Panc1 (cell line): ENCODE data around the gene ATF6B. TPM values are rescaled to one million over a fixed set of nuclear protein-coding genes. Genes with fewer than 3 reads are reported as not detected.

Source experiments
- ATAC-seq: fragments of 200-7000 bp; cut with Tn5 transposase; 2 replicates; pipeline ENCODE4 v1.9.1; 2020; ENCODE audit warnings: mild to moderate bottlenecking, moderate library complexity
- BruUV-seq: library from RNA; stranded (reverse); fragments of 400-500 nt; replicated peaks from 2 replicates; lab custom pipeline; 2021; lab: Mats Ljungman, UMichigan
- CTCF ChIA-PET: fragments of 300-600 bp; sonication (Branson Sonifier 250); formaldehyde crosslinking; loops from one replicate; lab custom pipeline; 2022; ENCODE audit warnings: antibody characterized with exemption; lab: Charles Lee
- POLR2A ChIA-PET: fragments of 300-600 bp; sonication (Branson Sonifier 250); formaldehyde crosslinking; loops from one replicate; lab custom pipeline; 2022; ENCODE audit warnings: antibody characterized with exemption; lab: Charles Lee
- DNase-seq: peaks from one replicate; pipeline ENCODE4 v3.0.0-alpha.2; 2010; ENCODE audit warnings: low read depth, low spot score
- H3K27ac ChIP-seq: 2 replicates; pipeline ENCODE4 v1.5.1; 2011; ENCODE audit warnings: mild to moderate bottlenecking, low read length, inconsistent platforms
- H3K27me3 ChIP-seq: fragments of 200-500 bp; sonication (Bioruptor generic); 2 replicates; pipeline ENCODE4 v1.6.0; 2014; ENCODE audit warnings: low read length, inconsistent platforms; ENCODE audit not compliant: control insufficient read depth, insufficient read depth
- H3K36me3 ChIP-seq: fragments of 200-500 bp; sonication (Bioruptor generic); 2 replicates; pipeline ENCODE4 v1.5.1; 2014; ENCODE audit warnings: inconsistent platforms, mild to moderate bottlenecking, low read length, moderate library complexity; ENCODE audit not compliant: control insufficient read depth, insufficient read depth
- H3K4me1 ChIP-seq: 2 replicates; pipeline ENCODE4 v1.5.1; 2011; ENCODE audit warnings: inconsistent platforms, mild to moderate bottlenecking, low read length, moderate library complexity; ENCODE audit not compliant: control insufficient read depth, insufficient read depth
- H3K4me3 ChIP-seq, 2 experiments: 2 replicates each; pipeline ENCODE4 v1.5.1; 2011 to 2012; ENCODE audit warnings: low read depth in 2 of 2, low read length in 2 of 2, mild to moderate bottlenecking in 2 of 2, inconsistent platforms in 1 of 2, moderate library complexity in 1 of 2
- H3K9me3 ChIP-seq: fragments of 200-500 bp; sonication (Bioruptor generic); 2 replicates; pipeline ENCODE4 v1.5.1; 2014; ENCODE audit warnings: low read depth, mild to moderate bottlenecking, inconsistent platforms, low read length, moderate library complexity; ENCODE audit not compliant: control insufficient read depth, insufficient read depth
- CTCF ChIP-seq: fragments of 450-650 bp; IDR thresholded peaks from 2 replicates; pipeline ENCODE4 v1.5.1; 2017; ENCODE audit warnings: mild to moderate bottlenecking
- POLR2AphosphoS5 ChIP-seq: IDR thresholded peaks from 2 replicates; pipeline ENCODE4 v1.6.1; 2012; ENCODE audit warnings: mild to moderate bottlenecking, low read depth, low read length, moderate library complexity
- SIN3A ChIP-seq: IDR thresholded peaks from 2 replicates; pipeline ENCODE4 v1.6.1; 2012; ENCODE audit warnings: low read depth, mild to moderate bottlenecking, low read length, moderate library complexity, borderline replicate concordance; ENCODE audit not compliant: insufficient read depth
- TCF7L2 ChIP-seq: IDR thresholded peaks from 2 replicates; pipeline ENCODE4 v1.6.1; 2011; ENCODE audit warnings: mild to moderate bottlenecking, low read depth, low read length, inconsistent platforms
- in situ Hi-C: cut with HindIII; loops from 2 replicates; pipeline ENCODE4 v1.10.0; 2016; ENCODE audit warnings: low sequenced_read_pairs, low pct_unique_long_range_greater_than_20kb
- intact Hi-C: fragments of 100-400 bp; cut with micrococcal nuclease; formaldehyde crosslinking; loops from one replicate; pipeline ENCODE4 v1.10.0; 2022; ENCODE audit not compliant: unreplicated experiment
- total RNA-seq: library from RNA; stranded (reverse); gene quantifications from one replicate; pipeline ENCODE4 v1.2.1, GENCODE V29; 2021; ENCODE audit not compliant: unreplicated experiment
- TF ChIP-seq, protein P1 (sequence below), 2 experiments: IDR thresholded peaks; 2 replicates each; pipeline ENCODE4 v1.6.1; 2011 to 2012; ENCODE audit warnings: low read depth in 2 of 2, control low read depth in 1 of 2, low read length in 1 of 2, mild to moderate bottlenecking in 1 of 2, moderate library complexity in 1 of 2; ENCODE audit not compliant: insufficient read depth in 1 of 2

ATF6B gene
- total RNA-seq, 1 experiment from 2014 or later = 127 TPM

DNA sequence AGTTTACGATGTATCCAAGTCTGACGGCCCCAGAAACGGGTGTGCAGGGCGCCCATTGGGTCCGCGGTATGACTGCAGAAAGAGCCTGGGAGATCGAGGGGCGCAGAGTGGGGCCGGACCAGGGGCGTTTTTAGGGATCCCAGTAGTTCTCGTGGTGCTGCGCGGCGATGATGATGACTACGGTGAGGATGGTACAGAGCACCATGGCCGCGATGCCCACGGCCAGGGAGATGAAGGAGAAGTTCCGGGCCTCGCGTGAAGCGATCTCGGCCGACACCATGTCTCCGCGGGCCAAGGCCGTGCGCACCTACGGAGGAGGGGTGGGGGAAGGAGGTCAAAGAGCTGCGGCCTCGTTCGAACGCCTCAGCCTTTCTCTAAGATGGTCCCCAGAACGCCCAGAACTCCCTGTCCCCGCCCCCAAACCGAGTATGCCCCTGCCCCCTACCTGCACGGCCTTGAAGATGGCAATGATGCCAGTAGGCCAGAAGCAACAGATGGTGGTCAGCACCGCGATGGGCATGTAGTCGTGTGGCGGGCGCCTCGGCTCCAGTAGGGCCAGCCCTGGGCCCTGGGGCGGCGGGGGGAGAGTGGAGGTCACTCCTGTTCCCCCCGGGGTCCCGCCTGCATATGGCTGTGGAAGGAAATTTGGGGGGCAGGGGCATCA, 21.2 kb upstream of the ATF6B start:
- intact Hi-C loops = no loop called here
- CTCF ChIA-PET = no interaction called here
- TF ChIP-seq POLR2AphosphoS5 (no peak), CTCF (no peak)
- Histone ChIP-seq H3K27ac (no peak overlapping the region), H3K27me3 (no peaks in the 10 kb centered on the region), H3K4me1 (peaks cover 14% of the 10 kb centered on the region), H3K9me3 (no peaks in the 10 kb centered on the region), H3K4me3 (no peak overlapping the region), H3K36me3 (no peaks in the 10 kb centered on the region; the same call in 1 of the 2 replicates)
- ATAC-seq (no peak), DNase-seq (no peak)
- in situ Hi-C loops = no loop called here
- no TSS peak for BruUV-seq
- POLR2A ChIA-PET = no interaction called here

- no peak for DNase-seq
- in situ Hi-C loops = no loop called here
- POLR2A ChIA-PET = no interaction called here
Observed at GRCh38 chr6:32148289-32149091, 20.4 kb upstream of the ATF6B start.

DNA sequence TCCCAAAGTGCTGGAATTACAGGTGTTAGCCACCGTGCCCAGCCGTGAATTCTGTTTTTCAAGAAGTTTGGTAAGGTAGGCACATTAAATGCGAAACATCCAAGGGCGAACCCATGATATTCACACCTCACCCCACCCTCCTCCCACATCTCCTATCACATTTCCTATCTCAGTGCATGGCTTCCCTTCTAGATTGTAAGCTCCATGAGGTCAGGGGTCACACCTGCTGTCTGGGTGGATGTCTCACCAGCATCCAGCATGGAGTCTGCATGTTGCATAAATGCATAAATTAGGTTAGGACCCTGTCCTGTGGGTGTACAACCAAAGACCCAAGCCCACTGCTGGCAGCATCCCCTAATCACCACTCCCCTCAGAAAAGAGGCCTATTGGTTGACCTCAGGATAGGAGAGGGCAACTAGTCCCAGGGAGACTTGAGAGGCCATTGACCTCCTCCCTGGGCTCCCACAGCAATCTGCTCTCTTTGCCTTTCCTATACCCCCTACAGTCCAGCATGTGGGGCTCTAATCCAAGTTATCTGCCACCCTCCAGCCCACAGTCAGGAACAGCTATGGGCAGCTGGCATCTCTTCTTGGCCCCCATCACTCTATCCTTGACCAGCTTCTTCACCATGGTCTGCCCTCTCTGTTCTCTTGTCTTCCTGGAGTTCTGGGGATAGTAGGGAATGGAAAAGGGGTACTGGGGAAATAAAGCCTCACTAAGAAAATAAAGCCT, 19.5 kb upstream of the ATF6B start:
- no peaks in the 10 kb centered on the region for H3K36me3 ChIP-seq
- ChIA-PET POLR2A (no interaction called here), CTCF (no interaction called here)
- no peak for DNase-seq
- no peak overlapping the region for H3K4me3 ChIP-seq
- in situ Hi-C loops = no loop called here
- H3K27ac ChIP-seq = no peak overlapping the region
- no peaks in the 10 kb centered on the region for H3K27me3 ChIP-seq
- no peak for ATAC-seq
- H3K9me3 ChIP-seq = no peaks in the 10 kb centered on the region
- H3K4me1 ChIP-seq = peaks cover 7% of the 10 kb centered on the region
- no TSS peak for BruUV-seq
- no peak; the same call in 1 of the 2 replicates for TF ChIP-seq CTCF
- TF ChIP-seq, protein P1, sequence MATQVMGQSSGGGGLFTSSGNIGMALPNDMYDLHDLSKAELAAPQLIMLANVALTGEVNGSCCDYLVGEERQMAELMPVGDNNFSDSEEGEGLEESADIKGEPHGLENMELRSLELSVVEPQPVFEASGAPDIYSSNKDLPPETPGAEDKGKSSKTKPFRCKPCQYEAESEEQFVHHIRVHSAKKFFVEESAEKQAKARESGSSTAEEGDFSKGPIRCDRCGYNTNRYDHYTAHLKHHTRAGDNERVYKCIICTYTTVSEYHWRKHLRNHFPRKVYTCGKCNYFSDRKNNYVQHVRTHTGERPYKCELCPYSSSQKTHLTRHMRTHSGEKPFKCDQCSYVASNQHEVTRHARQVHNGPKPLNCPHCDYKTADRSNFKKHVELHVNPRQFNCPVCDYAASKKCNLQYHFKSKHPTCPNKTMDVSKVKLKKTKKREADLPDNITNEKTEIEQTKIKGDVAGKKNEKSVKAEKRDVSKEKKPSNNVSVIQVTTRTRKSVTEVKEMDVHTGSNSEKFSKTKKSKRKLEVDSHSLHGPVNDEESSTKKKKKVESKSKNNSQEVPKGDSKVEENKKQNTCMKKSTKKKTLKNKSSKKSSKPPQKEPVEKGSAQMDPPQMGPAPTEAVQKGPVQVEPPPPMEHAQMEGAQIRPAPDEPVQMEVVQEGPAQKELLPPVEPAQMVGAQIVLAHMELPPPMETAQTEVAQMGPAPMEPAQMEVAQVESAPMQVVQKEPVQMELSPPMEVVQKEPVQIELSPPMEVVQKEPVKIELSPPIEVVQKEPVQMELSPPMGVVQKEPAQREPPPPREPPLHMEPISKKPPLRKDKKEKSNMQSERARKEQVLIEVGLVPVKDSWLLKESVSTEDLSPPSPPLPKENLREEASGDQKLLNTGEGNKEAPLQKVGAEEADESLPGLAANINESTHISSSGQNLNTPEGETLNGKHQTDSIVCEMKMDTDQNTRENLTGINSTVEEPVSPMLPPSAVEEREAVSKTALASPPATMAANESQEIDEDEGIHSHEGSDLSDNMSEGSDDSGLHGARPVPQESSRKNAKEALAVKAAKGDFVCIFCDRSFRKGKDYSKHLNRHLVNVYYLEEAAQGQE (IDR thresholded peaks at IDR 0.05; ENCODE audit: insufficient read depth in 1 of 2, low read depth in 2 of 2, low read length in 1 of 2) = no peak
- TF ChIP-seq TCF7L2 = no peak
- no peak for TF ChIP-seq POLR2AphosphoS5
- no peak for TF ChIP-seq SIN3A
- intact Hi-C loops = no loop called here

More at GRCh38 chr6:32148289-32149091, 20.4 kb upstream of the ATF6B start:
- peaks cover 14% of the 10 kb centered on the region for H3K4me1 ChIP-seq
- H3K4me3 ChIP-seq = no peak overlapping the region
- no TSS peak for BruUV-seq
- no peaks in the 10 kb centered on the region for H3K9me3 ChIP-seq
- TF ChIP-seq SIN3A (no peak), POLR2AphosphoS5 (no peak)
- H3K27me3 ChIP-seq = no peaks in the 10 kb centered on the region
- CTCF ChIA-PET = no interaction called here
- no peaks in the 10 kb centered on the region; the same call in 1 of the 2 replicates for H3K36me3 ChIP-seq
- intact Hi-C loops = no loop called here
- ATAC-seq = no peak
- H3K27ac ChIP-seq = no peak overlapping the region
